Hypothalamus (tissue), 51 donors: ENCODE results near the gene MMP23B.
"Not testable (repeated sequence)": the region's sequence is repeated elsewhere in the genome, so short reads cannot be mapped to it uniquely, and the experiment has no call there.

Experiments used
- DNase-seq, 51 donors: peaks; one replicate each; lab custom pipeline; 2025; lab: John Stamatoyannopoulos, UW

Gene MMP23B

DNA sequence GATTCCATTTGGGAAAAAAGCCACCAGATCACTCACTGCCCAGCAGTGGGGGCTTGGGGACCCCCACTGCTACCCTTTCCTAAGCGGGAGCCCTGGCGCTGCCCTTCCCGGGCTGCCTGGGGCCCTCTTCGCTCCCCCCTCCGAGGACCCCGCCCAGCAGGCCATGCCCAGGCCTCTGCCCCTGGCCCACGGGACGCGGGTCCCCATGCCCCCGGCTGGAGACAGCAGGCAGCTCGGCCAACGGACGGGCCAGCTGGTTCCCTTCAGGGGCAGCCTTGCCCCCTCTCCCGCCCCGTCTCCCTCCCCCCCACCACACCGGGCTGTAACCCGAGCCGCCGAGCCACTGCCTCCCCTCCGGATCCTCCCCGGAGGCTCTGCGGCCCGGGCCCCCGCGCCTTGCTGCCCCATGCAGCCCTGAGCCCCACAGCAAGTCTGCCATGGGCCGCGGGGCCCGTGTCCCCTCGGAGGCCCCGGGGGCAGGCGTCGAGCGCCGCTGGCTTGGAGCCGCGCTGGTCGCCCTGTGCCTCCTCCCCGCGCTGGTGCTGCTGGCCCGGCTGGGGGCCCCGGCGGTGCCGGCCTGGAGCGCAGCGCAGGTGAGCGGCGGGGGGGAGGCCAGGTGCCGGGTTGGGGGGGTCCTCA is at the start of gene MMP23B:
MMP23B (plus strand) TSS at position 392 of the 639 bp plus-strand sequence; CDS start at position 438, 46 bp downstream.
- DNase-seq: no peak

DNA sequence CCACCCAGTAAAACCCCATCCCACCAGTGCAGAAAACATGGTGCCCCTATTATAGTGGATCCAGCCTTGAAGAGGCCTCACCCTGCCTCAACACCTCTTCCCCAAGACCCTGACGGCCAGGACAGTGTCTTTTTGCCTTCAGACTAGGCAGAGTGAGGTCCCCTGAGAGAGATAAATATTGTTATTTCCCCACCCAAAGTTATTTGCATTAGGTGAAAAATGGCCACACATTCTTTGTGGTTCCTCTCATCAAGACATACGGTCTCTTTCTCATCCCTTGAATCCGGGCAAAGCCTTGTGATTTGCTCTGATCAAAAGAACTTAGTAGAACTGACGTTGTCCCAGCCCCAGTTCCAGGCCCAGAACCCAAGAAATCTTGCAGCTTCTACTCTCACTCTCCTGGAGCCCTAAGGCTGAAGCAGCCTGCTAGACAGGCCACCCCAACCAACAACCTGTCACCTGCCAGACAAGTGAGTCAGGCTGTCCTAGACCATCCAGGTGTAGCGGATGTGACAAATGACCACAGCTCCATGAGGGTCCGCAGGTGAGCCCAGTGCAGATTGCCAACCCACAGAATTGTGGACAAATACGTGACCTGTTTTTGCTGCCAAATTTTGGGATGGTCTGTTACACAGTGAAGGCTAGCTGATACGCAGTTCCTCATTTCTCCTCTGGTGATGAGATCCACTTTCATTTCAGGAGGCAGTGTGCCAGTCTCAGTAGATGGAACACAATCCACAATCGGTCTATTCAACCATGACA is 49.2 kb upstream of the MMP23B start:
- no peak for DNase-seq

- no peak for DNase-seq
Measured at GRCh38 chr1:1583347-1584010, 48.5 kb upstream of the MMP23B start.

- DNase-seq: no peak
Measured at GRCh38 chr1:1591452-1591851, 40.5 kb upstream of the MMP23B start.

DNA sequence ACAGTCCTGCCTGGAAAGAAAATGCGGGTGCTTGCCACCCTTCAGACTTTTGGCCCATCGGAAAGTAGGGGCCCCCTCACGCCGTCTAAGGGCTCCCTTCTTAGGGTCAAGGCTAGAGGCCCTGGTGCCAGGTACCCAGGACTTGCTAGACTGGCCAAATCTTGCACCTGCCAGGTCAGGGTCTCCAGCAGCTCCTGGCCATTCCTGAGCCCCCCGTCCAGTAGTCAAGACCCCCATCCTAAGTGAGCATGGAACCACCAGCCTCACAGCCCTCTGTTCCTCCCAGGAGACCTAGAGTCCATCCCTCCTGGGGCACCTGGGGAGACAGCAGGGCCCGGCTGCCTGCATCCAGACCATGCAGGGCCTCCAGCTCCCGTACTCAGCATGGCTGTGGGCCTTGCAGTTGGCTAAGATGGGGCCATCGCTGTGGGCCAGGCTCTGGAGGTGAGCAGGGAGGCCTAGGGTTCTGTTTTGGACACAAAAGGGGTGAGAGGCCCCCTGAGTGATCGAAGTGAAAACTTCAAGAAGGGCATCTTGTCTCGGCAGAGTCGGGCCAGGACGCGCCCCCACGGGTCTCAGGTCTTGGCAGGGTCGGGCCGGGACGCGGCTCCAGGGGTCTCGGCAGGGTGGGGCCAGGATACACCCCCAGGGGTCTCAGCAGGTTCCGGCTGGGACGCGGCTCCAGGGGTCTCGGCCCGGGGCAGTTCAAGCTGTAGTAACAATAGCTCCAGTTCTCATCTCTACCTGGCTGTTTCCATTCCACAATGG is 38.0 kb upstream of the MMP23B start:
- DNase-seq: no peak

DNA sequence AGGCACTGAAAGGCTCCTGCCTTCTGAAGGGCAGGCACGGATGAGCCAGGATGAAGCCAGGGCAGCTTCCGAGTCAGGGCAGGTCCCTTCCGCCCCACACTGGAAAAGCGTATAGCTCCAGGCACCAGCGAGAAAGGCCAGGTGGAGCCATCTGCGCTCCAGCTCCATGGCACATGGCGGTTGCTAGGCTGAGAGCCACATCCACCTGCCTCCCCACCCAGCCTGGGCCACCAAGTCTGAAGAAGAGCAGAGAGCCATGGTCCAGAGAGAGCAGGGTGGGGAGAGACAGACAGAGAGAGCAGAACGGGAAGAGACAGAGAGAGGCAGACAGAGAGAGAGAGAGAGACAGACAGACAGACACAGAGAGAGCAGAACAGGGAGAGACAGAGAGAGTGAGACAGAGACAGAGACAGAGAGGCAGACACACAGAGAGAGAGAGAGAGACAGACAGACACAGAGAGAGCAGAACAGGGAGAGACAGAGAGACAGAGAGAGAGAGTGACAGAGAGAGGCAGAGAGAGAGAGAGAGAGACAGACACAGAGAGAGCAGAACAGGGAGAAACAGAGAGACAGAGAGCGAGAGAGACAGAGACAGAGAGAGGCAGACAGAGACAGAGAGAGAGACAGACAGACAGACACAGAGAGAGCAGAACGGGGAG is 37.2 kb upstream of the MMP23B start:
- DNase-seq: no peak

GRCh38 chr1:1595341-1595740 is 36.6 kb upstream of the MMP23B start:
- DNase-seq: not testable (repeated sequence)

- no peak for DNase-seq
Measured at GRCh38 chr1:1596493-1597274, 35.3 kb upstream of the MMP23B start.

GRCh38 chr1:1597275-1597930 is 34.6 kb upstream of the MMP23B start:
- no peak for DNase-seq

DNA sequence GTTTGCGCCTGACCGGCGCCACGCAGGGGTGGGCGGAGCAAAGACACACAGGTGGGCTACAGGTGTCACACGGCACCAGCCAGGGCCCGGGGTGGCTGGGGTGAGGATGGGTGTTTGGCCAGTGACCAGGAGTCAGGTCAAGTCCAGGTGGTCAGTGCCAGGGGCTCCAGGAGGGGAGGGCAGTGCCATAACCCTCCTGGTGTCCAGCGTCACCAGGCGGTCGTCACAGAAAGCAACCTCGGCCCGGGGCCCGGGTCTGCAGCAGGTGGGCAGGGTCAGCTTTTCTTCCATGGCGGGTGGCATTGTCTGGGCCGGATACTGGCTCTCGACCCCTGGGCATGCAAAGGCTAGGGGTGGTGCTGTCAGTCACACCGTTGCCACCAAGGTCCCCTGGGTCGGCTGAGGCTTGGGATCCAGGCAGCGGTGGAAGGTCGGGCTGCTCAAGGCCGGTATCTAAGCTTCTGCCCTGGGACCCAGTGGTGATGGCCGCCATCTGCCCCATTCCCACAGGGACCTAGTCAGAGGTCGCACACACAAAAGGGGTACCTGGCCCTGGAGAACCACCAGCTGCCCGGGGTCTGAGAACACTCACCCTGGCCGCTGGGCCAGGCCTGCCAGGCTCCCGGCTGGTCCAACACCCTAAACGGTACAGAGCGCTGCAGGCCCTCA is 33.8 kb upstream of the MMP23B start:
- no peak for DNase-seq

DNA sequence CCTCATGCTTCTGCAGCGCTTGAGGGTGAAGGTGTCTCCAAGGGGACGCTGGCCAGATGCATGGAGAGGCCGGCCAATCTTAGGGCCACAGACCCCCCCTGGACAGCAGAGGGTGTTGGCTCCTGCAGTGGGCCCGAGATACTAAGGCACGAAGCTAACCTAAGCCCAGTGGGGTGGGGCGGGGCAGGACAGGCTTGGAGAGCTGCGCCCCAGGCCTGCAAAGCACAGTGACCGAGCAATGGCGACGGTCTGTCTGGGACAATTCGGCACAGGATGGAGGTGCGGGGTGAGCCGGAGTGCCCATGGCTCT is 33.3 kb upstream of the MMP23B start:
- no peak for DNase-seq

DNA sequence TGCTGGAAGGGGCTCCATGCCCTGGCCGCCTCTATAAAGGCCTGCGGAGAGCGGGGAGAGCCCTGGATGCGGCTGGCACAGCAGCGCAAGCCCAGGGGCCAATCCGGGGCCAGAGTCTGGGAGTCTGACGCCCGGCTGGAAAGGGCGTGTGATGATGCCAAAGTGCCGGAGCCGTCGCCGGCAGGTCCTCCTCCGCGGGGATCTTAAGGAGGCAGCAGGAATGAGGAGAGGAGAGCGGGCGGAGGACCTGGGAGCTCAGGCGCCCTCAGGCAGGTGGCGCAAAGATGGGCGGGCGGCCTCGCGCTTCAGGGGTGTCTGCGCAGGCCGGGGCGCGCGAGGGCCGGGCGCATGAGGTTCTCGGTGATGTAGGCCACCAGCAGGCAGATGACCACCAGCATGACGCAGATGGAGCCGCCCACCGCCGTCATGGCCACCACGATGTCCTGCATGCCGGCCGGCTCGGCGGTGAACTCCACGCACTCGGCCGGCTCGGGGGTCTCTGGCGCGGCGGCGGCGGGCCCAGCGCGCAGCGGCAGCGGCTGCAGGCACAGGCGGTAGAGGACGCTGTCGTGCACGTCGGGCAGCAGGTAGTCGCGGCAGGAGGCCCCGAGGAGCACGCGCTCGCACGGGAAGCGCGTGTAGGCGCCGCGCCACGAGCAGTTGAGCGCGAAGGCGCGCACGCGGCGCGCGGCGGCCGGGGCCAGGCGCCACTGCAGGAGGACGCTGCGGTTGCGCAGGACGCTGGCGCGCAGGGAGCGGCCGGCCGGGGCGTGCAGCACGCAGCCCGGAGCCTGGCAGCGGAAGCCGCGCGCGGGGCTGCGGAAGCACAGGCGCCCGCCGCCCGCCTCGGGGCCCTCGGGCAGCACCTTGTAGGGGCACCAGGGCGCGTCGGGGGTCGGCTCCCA is 32.7 kb upstream of the MMP23B start:
- peak in 8 of 51 donors; percentile 3 to 50 (median 22) for DNase-seq

DNA sequence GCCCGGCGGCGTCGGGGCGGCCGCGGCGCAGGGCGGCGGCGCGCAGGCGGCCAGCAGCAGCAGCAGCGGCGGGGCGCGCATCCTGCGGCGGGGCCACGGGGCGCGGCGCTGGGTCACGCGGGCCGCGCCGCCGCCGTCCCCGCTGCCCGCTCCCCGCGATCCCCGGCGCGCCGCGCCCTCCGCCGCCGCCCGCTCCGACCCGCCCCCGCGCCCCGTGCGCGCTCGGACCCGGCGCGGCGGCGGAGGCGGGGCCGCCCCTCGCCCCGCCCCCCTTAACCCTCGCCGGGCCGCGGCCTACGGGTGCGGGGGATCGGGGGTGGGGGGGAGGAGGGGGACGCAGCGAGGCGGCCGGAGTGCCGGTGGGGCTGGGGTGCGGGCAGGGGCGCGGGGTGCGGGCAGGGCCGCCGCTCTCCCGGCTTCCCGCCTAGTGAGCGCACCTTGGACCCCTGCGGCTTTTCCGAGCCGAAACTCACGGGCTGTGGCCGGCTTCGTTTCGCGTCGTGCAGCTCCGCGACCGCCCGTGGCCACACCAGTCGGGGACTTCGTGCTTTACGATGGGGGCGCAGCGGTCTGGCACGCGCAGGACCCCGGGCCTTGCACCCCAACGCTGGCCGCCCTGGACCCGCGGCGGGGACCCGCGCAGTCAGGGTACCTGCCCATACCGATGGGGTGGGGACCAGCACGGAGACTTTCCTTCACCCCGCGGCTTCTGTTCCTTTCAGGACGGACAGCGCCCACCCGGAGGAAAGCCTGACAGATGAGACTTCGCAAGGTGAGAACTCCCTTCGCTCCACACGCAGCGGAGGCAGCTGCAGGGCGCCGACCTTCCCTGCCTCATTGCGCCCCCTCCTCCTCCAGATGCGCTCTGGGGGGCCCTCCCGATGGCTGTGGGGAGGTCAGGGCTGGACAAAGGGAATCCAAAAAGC is 31.8 kb upstream of the MMP23B start, which contains the start of gene FNDC10:
FNDC10 (minus strand) TSS at position 201 of the 926 bp plus-strand sequence; CDS start at position 81, 120 bp downstream.
- peak in 2 of 51 donors; percentile 6 to 24 for DNase-seq

GRCh38 chr1:1600861-1601563 is 31.0 kb upstream of the MMP23B start:
- no peak for DNase-seq

DNA sequence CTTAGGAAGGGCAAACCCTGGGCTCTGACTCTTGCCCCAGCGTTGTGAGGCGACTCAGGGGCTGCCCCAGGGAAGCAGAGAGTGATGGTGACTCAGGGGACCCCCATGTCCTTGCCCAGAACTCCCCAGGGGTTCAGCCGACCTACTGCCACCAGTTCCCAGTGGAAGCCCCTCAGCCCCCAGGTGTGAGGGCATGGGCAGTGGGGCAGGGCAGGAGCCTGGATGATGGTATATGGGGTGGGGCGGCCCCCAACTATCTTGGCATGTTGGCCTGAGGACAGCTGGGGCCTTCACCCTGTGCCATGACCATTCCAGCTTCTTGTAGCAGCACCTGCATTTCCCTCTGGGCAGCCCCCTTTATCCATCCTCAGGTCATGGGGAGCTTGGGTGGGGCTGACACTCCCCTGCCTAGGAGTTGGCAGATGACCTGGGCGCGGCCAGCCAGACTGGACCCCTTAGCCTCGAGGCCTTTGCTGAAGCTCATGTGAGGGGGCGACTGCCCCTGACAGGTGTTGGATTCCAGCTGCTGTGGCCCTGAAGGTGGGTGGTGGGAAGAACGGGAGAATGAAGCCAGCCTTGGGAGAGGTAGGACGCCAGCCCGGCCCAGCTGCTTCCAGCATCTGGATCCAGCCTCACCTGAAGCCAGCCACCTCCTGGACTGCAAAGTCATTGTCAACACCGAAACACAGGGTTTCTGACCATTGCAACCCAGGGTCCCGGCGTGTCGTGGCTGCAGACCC is 30.2 kb upstream of the MMP23B start:
- no peak for DNase-seq
